ENCODE data around the gene TINAG. TPM values are rescaled to one million over a fixed set of nuclear protein-coding genes. Genes with fewer than 3 reads are reported as not detected.

Gene TINAG
- not detected for total RNA-seq

GRCh38 chr6:54308289-54308985 lies at the start of gene TINAG:
Gene TINAG (plus strand): TSS chr6:54308441. CDS start chr6:54308551, 110 bp downstream.

Other genes starting within 250 kb of the TINAG start
- 9.7 TPM for gene MLIP, start 197.0 kb upstream of the TINAG start, total RNA-seq